ENCODE data around the gene THAP7. TPM values are rescaled to one million over a fixed set of nuclear protein-coding genes. Genes with fewer than 3 reads are reported as not detected.
A peak's percentile ranks its signal among the peaks of the same experiment; 100 is the strongest.

The THAP7 gene
- total and polyA plus RNA-seq, 2 of the 4 experiments (the other 2 are of a cell fraction): 14.2 to 19.8 TPM

GRCh38 chr22:21015466-21016006 is 13.6 kb upstream of the THAP7 start:
- TF ChIP-seq RFX5 (IDR thresholded peaks at IDR 0.05; ENCODE audit: low read depth, low read length) (no peak), SMC3 (IDR thresholded peaks at IDR 0.05; ENCODE audit: low read depth, low read length) (no peak), USF2 (IDR thresholded peaks at IDR 0.05; ENCODE audit: low read depth, low read length) (no peak), NFE2L2 (IDR thresholded peaks at IDR 0.05; ENCODE audit: low read depth, low read length) (no peak), ELK1 (IDR thresholded peaks at IDR 0.05; ENCODE audit: borderline replicate concordance, low read depth, low read length) (no peak), MXI1 (IDR thresholded peaks at IDR 0.05; ENCODE audit: borderline replicate concordance, low read depth, low read length) (no peak), CTCF (conservative IDR thresholded peaks at IDR 0.05; ENCODE audit: low read depth, low read length) (no peak), FOS (IDR thresholded peaks at IDR 0.05; ENCODE audit: low read depth, low read length) (no peak), CEBPB (IDR thresholded peaks at IDR 0.05; ENCODE audit: low read depth, low read length) (no peak), MAFK (IDR thresholded peaks at IDR 0.05; ENCODE audit: low read depth, low read length) (no peak), RAD21 (IDR thresholded peaks at IDR 0.05; ENCODE audit: low read length) (no peak), RCOR1 (IDR thresholded peaks at IDR 0.05; ENCODE audit: insufficient replicate concordance, low read length) (no peak), CHD1 (IDR thresholded peaks at IDR 0.05; ENCODE audit: low read depth, low read length) (no peak)
- BruUV-seq (replicated peaks): no TSS peak
- Histone ChIP-seq H4K20me1 (ENCODE audit: insufficient read depth, low read length) (peaks cover 4% of the 10 kb centered on the region; the same call in 1 of the 2 replicates), H3K79me1 (ENCODE audit: low read depth in 1 of 2, low read length in 2 of 2) (0 out of 4 replicates have a peak, but pooled peaks cover 0 to 5% of the 10 kb centered on the region in 2 experiments), H3K27me3 (ENCODE audit: control insufficient read depth, insufficient read depth, low read length) (peaks cover 3% of the 10 kb centered on the region; the same call in 1 of the 2 replicates), H3K4ac (ENCODE audit: low read depth, low read length) (peak overlapping the region; percentile 25), H3K4me3 (ENCODE audit: insufficient read depth, low read depth, low read length) (no peak overlapping the region), H2BK120ac (ENCODE audit: low read depth, low read length) (peak overlapping the region; percentile 32; the same call in 1 of the 2 replicates), H3K36me3 (ENCODE audit: control insufficient read depth, insufficient read depth, low read length) (no peaks in the 10 kb centered on the region), H3K9me3 (ENCODE audit: control insufficient read depth, insufficient read depth, low read length) (no peaks in the 10 kb centered on the region), H3K14ac (replicated peaks; ENCODE audit: low read depth, low read length) (no peak overlapping the region), H2AK9ac (replicated peaks; ENCODE audit: low read depth, low read length, poor library complexity) (no peak overlapping the region), H4K5ac (ENCODE audit: low read depth, low read length) (no peak overlapping the region; the same call in 1 of the 2 replicates), H4K91ac (ENCODE audit: insufficient read depth, low read depth, low read length) (no peak overlapping the region), H2BK15ac (ENCODE audit: low read depth, low read length) (peak overlapping the region; percentile 3; the same call in 1 of the 3 replicates), H3K27ac (ENCODE audit: insufficient read depth, low read length) (peak overlapping the region; percentile 88), H3K4me1 (ENCODE audit: control insufficient read depth, insufficient read depth, low read length) (peaks cover 14% of the 10 kb centered on the region), H3K4me2 (ENCODE audit: low read depth, low read length) (peak overlapping the region; percentile 29; the same call in 1 of the 2 replicates), H3K9me1 (ENCODE audit: insufficient read depth, low read length) (peaks cover 6% of the 10 kb centered on the region; the same call in 1 of the 2 replicates), H3K9ac (ENCODE audit: low read depth, low read length) (peak overlapping the region; percentile 38; the same call in 1 of the 2 replicates), H2BK20ac (ENCODE audit: low read depth, low read length) (no peak overlapping the region), H2AFZ (replicated peaks; ENCODE audit: low read length, poor library complexity) (no peak overlapping the region), H2AK5ac (ENCODE audit: low read depth, low read length) (peak overlapping the region; percentile 35; the same call in 1 of the 2 replicates), H2BK5ac (ENCODE audit: low read depth, low read length, poor library complexity, severe bottlenecking) (peak overlapping the region; percentile 3), H4K8ac (ENCODE audit: low read depth in 2 of 2, low read length in 2 of 2) (peak overlapping the region; percentile 19 to 94; a peak in 2 of 4 replicates), H3K56ac (ENCODE audit: extremely low read depth, insufficient read depth, low read length) (no peak overlapping the region), H3K23ac (ENCODE audit: low read depth, low read length) (no peak overlapping the region), H3K18ac (ENCODE audit: low read depth, low read length) (peak overlapping the region; percentile 4; the same call in 1 of the 2 replicates)
- in situ Hi-C loops (cut with MboI; ENCODE audit: low sequenced_read_pairs): loop anchor here (10.0 kb wide), 1 partner anchor 79 kb away; no protein-coding TSS in a partner anchor
- WGBS, 2 experiments (ENCODE audit: extremely low coverage in 2 of 2, insufficient read length in 1 of 2): no CpG with 5 or more reads among the region's 10 CpGs
- dilution Hi-C loops (cut with HindIII; ENCODE audit: low sequenced_read_pairs, unreplicated experiment): no loop called here
- ATAC-seq (ENCODE audit: low read depth): no peak
- intact Hi-C loops (cut with micrococcal nuclease): loop anchor here (2.0 kb wide), 1 partner anchor 29 kb away; the partner anchor contains the start of gene LRRC74B
- no peak for DNase-seq
- ChIA-PET POLR2A (ENCODE audit: unreplicated experiment) (interaction anchor here (1.1 kb wide), 1 partner anchor 14 kb away, joined by 3 read pairs; the partner anchor contains the start of gene THAP7), CTCF (interaction anchor here (0.6 kb wide), 1 partner anchor 72 kb away, joined by 5 read pairs; no protein-coding TSS in a partner anchor)
